ENCODE measurements around the gene PLSCR1.
A peak's percentile ranks its signal among the peaks of the same experiment; 100 is the strongest.

DNA sequence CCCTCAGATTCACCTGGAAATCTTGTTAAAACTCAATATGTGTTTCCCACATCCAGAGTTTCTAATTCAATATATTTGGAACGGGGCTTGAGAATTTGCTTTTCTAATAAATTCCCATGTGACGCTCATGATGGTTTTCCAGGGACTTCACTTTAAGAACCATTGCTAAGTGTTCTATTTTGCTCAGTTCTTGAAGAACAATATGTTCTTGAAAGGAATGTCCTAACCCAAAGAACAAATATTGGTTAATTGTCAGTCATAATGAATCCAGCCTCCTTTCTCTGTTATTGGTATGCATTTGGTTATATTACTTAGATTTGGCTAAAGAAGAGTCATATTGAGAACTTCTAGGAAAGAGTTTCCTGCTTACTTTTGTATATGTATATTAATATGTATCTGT, 70.7 kb downstream of the PLSCR1 start:
- no peak for TF ChIP-seq POLR2A (IDR thresholded peaks at IDR 0.05)
- no peak for TF ChIP-seq CTCF (IDR thresholded peaks at IDR 0.05)
- peak in 1 of 4 donors; percentile 32 for TF ChIP-seq EP300 (IDR thresholded peaks at IDR 0.05)
- TF ChIP-seq POLR2AphosphoS5 (IDR thresholded peaks at IDR 0.05), result peak in 1 of 4 donors; percentile 9

All from sigmoid colon (tissue), 4 donors.